NT2/D1 (cell line): ENCODE measurements around the gene RBBP5.

Source experiments
- DNase-seq: peaks from one replicate; pipeline ENCODE4 v3.0.0-alpha.2; 2011; ENCODE audit warnings: low read depth, low spot score
- H3K27me3 ChIP-seq: 2 replicates; pipeline ENCODE4 v1.6.0; 2011; ENCODE audit warnings: mild to moderate bottlenecking; ENCODE audit not compliant: insufficient read length, insufficient read depth
- H3K36me3 ChIP-seq: 2 replicates; pipeline ENCODE4 v1.6.1; 2011; ENCODE audit warnings: mild to moderate bottlenecking, low read length, mixed read lengths; ENCODE audit not compliant: insufficient read depth, insufficient read length
- H3K4me1 ChIP-seq: 2 replicates; pipeline ENCODE4 v1.5.1; 2011; ENCODE audit not compliant: insufficient read depth, insufficient read length
- H3K4me3 ChIP-seq: 2 replicates; pipeline ENCODE4 v1.5.1; 2011; ENCODE audit warnings: low read depth; ENCODE audit not compliant: insufficient read length
- H3K9ac ChIP-seq: 2 replicates; pipeline ENCODE4 v1.6.0; 2011; ENCODE audit warnings: low read depth; ENCODE audit not compliant: insufficient read length
- H3K9me3 ChIP-seq: 2 replicates; pipeline ENCODE4 v1.5.1; 2011; ENCODE audit warnings: mild to moderate bottlenecking, low read length; ENCODE audit not compliant: insufficient read depth
- SUZ12 ChIP-seq: IDR thresholded peaks from 2 replicates; pipeline ENCODE4 v1.6.1; 2011; ENCODE audit not compliant: insufficient read length, insufficient read depth; ENCODE audit errors: extremely low read depth
- YY1 ChIP-seq: IDR thresholded peaks from 2 replicates; pipeline ENCODE4 v1.6.1; 2011; ENCODE audit not compliant: insufficient read length, insufficient read depth
- ZNF274 ChIP-seq: IDR thresholded peaks from 2 replicates; pipeline ENCODE4 v1.6.1; 2011; ENCODE audit warnings: mild to moderate bottlenecking, low read depth, low read length

Gene RBBP5

DNA sequence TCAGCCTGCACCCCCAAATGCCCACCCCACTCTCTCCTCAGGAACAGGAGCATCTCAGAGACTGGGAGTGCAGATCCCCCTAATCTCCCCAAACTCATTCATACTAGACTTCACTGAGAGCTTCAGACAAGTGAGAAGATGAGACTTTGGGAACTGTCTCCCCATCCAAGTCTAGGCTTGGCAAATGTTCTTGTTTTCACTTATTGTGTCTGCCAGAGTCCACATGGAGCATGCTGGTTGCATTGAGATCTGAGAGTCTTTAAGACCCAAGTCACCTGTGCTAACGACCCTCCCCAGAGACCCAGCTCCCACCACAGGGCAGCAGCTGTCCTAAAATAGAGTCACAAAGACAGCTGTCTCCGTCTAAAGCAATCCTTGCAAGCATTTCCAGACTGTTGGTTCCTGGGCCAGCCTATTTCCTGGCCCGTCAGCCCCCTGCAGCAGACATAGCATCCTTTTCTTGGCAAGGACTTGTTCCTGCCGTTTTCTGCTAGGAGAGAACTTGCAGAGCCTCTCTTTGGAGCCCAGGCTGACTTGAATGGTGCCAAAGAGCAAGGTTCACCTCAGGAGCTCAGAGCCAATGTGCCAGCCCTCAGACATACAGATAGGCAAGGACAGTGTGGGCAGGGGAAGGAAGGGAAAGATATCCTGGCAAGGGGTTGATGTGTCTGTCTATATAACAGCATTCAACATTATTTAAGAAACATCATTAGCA lies 80.6 kb downstream of the RBBP5 start:
- H3K4me1 ChIP-seq: peaks cover 18% of the 10 kb centered on the region
- no peak for TF ChIP-seq YY1
- TF ChIP-seq SUZ12: no peak
- no peak for TF ChIP-seq ZNF274
- peaks cover 71% of the 10 kb centered on the region for H3K27me3 ChIP-seq
- DNase-seq: no peak
- H3K9me3 ChIP-seq: no peaks in the 10 kb centered on the region
- no peak overlapping the region for H3K4me3 ChIP-seq
- no peaks in the 10 kb centered on the region for H3K36me3 ChIP-seq
- H3K9ac ChIP-seq: no peak overlapping the region

DNA sequence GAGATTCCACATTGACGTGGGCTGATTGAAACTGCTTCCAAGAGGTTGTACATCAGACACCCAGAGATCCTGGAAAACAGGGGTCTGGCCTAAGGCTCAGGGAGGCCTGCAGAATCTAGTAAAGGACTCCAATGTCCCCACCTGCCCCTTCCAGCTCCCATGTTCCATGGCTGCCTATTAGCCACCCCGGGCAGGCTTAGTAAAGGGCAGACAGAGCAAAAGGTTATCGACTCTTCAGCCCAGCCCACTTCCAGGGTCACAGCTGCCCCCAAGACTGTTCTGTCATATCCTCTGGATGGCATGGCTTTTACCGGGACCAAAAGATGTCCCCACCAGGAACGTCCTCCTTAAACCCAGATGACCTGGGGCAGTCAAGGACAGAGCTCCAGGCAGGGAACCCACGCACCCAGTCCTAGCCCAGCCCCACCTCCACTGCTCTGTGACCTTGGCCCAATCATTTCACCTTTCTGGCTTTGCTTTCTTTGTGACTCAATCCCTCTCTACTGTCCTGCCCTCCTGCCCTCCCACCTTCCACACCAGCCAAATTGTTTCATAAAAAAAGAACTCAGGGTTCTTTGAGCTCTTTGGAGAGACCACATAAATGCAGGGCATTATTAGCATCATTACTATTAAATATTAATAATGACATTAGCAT lies 83.5 kb downstream of the RBBP5 start:
- TF ChIP-seq ZNF274: no peak
- TF ChIP-seq SUZ12: no peak
- TF ChIP-seq YY1: no peak
- peaks cover 47% of the 10 kb centered on the region for H3K27me3 ChIP-seq

DNA sequence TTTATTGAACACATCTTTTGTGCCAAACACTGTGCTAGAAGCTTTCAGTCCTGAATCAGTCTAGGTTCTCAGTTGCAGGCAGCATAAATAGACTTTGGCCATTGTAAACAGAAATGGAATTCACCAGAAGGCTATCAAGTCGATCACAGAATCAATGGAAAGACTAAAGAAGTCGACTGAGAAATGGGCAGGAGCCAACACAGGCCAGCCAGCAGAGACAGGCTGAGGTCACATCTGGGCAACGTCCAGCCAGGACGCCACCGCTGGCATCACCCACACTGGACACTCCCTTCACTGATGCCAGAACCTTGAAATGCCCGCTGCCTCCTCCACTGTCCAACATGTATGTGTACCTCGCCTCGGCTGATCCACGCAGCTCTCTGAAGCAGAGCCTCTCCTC lies 84.2 kb downstream of the RBBP5 start:
- no peak for DNase-seq
- Histone ChIP-seq H3K9me3 (no peaks in the 10 kb centered on the region), H3K27me3 (peaks cover 46% of the 10 kb centered on the region)

More for the DNA sequence above, 83.5 kb downstream of the RBBP5 start:
- no peak overlapping the region for H3K9ac ChIP-seq
- no peaks in the 10 kb centered on the region for H3K36me3 ChIP-seq
- no peak for DNase-seq
- peaks cover 3% of the 10 kb centered on the region for H3K4me1 ChIP-seq
- H3K4me3 ChIP-seq: no peak overlapping the region
- no peaks in the 10 kb centered on the region for H3K9me3 ChIP-seq

More for the DNA sequence above, 84.2 kb downstream of the RBBP5 start:
- peaks cover 3% of the 10 kb centered on the region for H3K4me1 ChIP-seq
- no peaks in the 10 kb centered on the region for H3K36me3 ChIP-seq
- H3K4me3 ChIP-seq: no peak overlapping the region
- H3K9ac ChIP-seq: no peak overlapping the region
- TF ChIP-seq SUZ12 (no peak), YY1 (no peak), ZNF274 (no peak)
